ENCODE results near the gene LEAP2.

LEAP2 gene

DNA sequence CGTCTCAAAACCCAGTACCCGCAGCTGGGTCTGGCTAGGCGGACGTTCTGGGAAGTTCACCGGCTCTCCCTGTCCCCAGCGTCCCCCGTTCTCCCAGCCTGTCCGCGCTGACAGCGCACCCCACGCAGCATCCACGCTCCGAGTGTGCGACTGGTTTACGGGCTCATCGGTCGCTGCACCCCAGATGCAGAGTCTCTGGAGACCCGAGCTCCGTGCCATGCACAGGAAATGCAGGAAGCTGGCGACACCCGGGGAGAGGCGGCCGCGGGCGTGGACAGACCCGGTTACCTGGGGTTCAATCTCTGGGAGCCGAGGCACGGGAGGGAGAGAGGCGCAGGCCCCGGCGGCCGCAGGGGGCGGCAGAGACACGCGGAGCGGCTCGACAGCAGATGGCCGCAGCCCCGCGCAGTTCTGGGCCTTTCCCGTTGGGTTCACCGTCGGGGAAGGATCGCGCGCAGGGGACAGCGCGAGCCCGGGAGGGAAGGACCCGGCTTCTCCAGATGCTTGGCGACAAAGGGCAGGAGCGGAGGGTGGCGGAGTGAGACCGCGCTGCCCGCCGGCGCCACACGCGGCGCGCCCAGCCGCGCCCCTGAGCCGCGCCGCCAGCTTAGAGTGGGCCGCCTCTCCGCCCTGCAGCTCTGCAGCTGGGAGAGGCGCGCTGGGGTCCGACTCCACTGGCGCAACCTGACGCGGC, 43.6 kb upstream of the LEAP2 start:
- H3K4ac ChIP-seq (ENCODE audit: low read depth in 1 of 2, low read length in 2 of 2): peak overlapping the region; percentile 51 to 64
- peaks cover 2 to 13% of the 10 kb centered on the region in 2 experiments for H3K36me3 ChIP-seq (ENCODE audit: control insufficient read depth in 1 of 2, insufficient read depth in 2 of 2, low read depth in 1 of 2, low read length in 2 of 2)
- peak overlapping the region; percentile 61 for H2BK120ac ChIP-seq (ENCODE audit: low read depth, low read length)
- H4K8ac ChIP-seq (ENCODE audit: low read length): peak overlapping the region; percentile 82
- H4K91ac ChIP-seq (ENCODE audit: low read length): peak overlapping the region; percentile 32
- H3K4me3 ChIP-seq (ENCODE audit: insufficient read depth in 1 of 2, low read depth in 1 of 2, low read length in 2 of 2): peak overlapping the region; percentile 78 to 81
- no peak overlapping the region for H3K27ac ChIP-seq (ENCODE audit: low read length, poor library complexity, severe bottlenecking)
- peak overlapping the region in 1 of 2 experiments; percentile 65 for H3K23ac ChIP-seq (ENCODE audit: low read length in 2 of 2)
- H3K9ac ChIP-seq (ENCODE audit: low read length): peak overlapping the region; percentile 84
- H3K27me3 ChIP-seq (ENCODE audit: control insufficient read depth in 1 of 2, insufficient read depth in 1 of 2, low read length in 2 of 2): no peaks in the 10 kb centered on the region
- H2AK5ac ChIP-seq (ENCODE audit: low read length, severe bottlenecking): no peak overlapping the region
- peaks cover 7% of the 10 kb centered on the region for H3K79me1 ChIP-seq (replicated peaks; ENCODE audit: low read length, poor library complexity, severe bottlenecking)
- H2BK15ac ChIP-seq (ENCODE audit: low read depth, poor library complexity, severe bottlenecking): peak overlapping the region; percentile 52
- 8% methylated on average over 61 of the region's 75 CpGs for WGBS
- peaks cover 13% of the 10 kb centered on the region for H3K4me1 ChIP-seq (ENCODE audit: control insufficient read depth, insufficient read depth, low read depth, low read length)
- H3K14ac ChIP-seq (ENCODE audit: low read length in 2 of 2): peak overlapping the region in 1 of 2 experiments; percentile 73
- H3K4me2 ChIP-seq (ENCODE audit: low read length, poor library complexity, severe bottlenecking): peak overlapping the region; percentile 80
- no peak overlapping the region for H2BK5ac ChIP-seq (ENCODE audit: low read depth, low read length, poor library complexity, severe bottlenecking)
- peak overlapping the region; percentile 80 for H2AFZ ChIP-seq (ENCODE audit: low read depth, low read length)
- H2BK12ac ChIP-seq (ENCODE audit: low read length in 2 of 2): peak overlapping the region in 1 of 2 experiments; percentile 81
- peak overlapping the region; percentile 76 to 81 for H3K18ac ChIP-seq (ENCODE audit: low read depth in 1 of 2, low read length in 2 of 2)
- DNase-seq: peak; percentile 71
- H3K9me3 ChIP-seq (ENCODE audit: control insufficient read depth, low read length): no peaks in the 10 kb centered on the region

DNA sequence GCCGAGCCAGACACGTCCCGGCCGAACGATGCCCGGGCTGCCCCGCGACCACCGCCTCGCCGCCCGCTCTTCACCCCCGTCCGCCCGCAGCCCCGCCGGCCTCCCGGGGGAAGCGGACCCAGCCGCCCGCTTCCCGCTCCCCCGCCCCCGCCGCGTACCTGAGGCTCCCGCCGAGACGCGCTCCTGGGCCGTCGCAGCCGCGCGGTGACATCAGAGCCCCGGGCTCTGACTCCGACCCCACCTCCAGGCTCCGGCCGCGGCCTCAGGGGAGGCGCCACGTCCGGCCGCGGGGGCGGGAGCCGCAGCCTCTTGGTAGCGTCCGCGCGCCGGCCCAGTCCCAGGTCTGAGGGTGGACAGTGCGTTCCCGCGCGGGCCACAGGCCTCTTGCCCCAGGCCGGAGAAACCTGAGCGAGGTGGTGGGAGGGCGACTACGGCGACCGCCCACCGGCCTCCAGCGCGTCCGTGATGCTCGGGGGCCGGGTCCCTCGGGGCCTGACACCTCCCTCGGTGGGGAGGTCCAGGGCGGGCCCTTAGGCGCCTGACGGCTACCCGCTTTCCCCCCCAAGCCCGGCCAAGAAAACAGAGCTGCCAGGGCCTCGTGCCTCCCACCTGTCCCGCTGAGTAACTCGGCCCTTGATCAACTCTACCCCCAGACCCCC, 42.9 kb upstream of the LEAP2 start, which contains the start of gene SHROOM1:
TSS of gene SHROOM1 (minus strand) at position 212 of the 659 bp plus-strand sequence. CDS start 4,507 bp downstream, outside the sequence.
- Histone ChIP-seq H3K9ac (ENCODE audit: low read length) (peak within 1 kb of the TSS; percentile 84), H3K4me1 (ENCODE audit: control insufficient read depth, insufficient read depth, low read depth, low read length) (peaks cover 13% of the 10 kb centered on the region), H2AK5ac (ENCODE audit: low read length, severe bottlenecking) (no peak within 1 kb of the TSS), H2BK5ac (ENCODE audit: low read depth, low read length, poor library complexity, severe bottlenecking) (no peak within 1 kb of the TSS), H2BK12ac (ENCODE audit: low read length in 2 of 2) (peak within 1 kb of the TSS in 1 of 2 experiments; percentile 81), H3K79me1 (replicated peaks; ENCODE audit: low read length, poor library complexity, severe bottlenecking) (peaks cover 7% of the 10 kb centered on the region), H3K9me3 (ENCODE audit: control insufficient read depth, low read length) (no peaks in the 10 kb centered on the region), H2BK120ac (ENCODE audit: low read depth, low read length) (peak within 1 kb of the TSS; percentile 61), H3K36me3 (ENCODE audit: control insufficient read depth in 1 of 2, insufficient read depth in 2 of 2, low read depth in 1 of 2, low read length in 2 of 2) (peaks cover 0 to 7% of the 10 kb centered on the region in 2 experiments), H3K14ac (ENCODE audit: low read length in 2 of 2) (peak within 1 kb of the TSS in 1 of 2 experiments; percentile 73), H3K23ac (ENCODE audit: low read length in 2 of 2) (peak within 1 kb of the TSS in 1 of 2 experiments; percentile 74), H4K8ac (ENCODE audit: low read length) (peak within 1 kb of the TSS; percentile 82), H3K4me3 (ENCODE audit: insufficient read depth in 1 of 2, low read depth in 1 of 2, low read length in 2 of 2) (peak within 1 kb of the TSS; percentile 78 to 81), H3K4ac (ENCODE audit: low read depth in 1 of 2, low read length in 2 of 2) (peak within 1 kb of the TSS; percentile 51 to 64), H3K4me2 (ENCODE audit: low read length, poor library complexity, severe bottlenecking) (peak within 1 kb of the TSS; percentile 80), H3K27ac (ENCODE audit: low read length, poor library complexity, severe bottlenecking) (no peak within 1 kb of the TSS), H3K27me3 (ENCODE audit: control insufficient read depth in 1 of 2, insufficient read depth in 1 of 2, low read length in 2 of 2) (no peaks in the 10 kb centered on the region), H2AFZ (ENCODE audit: low read depth, low read length) (peak within 1 kb of the TSS; percentile 80), H3K18ac (ENCODE audit: low read depth in 1 of 2, low read length in 2 of 2) (peak within 1 kb of the TSS; percentile 76 to 81), H2BK15ac (ENCODE audit: low read depth, poor library complexity, severe bottlenecking) (peak within 1 kb of the TSS; percentile 52), H4K91ac (ENCODE audit: low read length) (peak within 1 kb of the TSS; percentile 59)
- peak; percentile 50 for DNase-seq
- WGBS: 4% methylated on average over 67 of the region's 78 CpGs

GRCh38 chr5:132831095-132831860, 42.2 kb upstream of the LEAP2 start:
- Histone ChIP-seq H2BK12ac (ENCODE audit: low read length in 2 of 2) (no peak overlapping the region), H3K18ac (ENCODE audit: low read depth in 1 of 2, low read length in 2 of 2) (no peak overlapping the region), H3K4me2 (ENCODE audit: low read length, poor library complexity, severe bottlenecking) (peak overlapping the region; percentile 80), H2AFZ (ENCODE audit: low read depth, low read length) (no peak overlapping the region), H3K27me3 (ENCODE audit: control insufficient read depth in 1 of 2, insufficient read depth in 1 of 2, low read length in 2 of 2) (no peaks in the 10 kb centered on the region), H3K4ac (ENCODE audit: low read depth in 1 of 2, low read length in 2 of 2) (no peak overlapping the region), H3K9me3 (ENCODE audit: control insufficient read depth, low read length) (no peaks in the 10 kb centered on the region), H2BK5ac (ENCODE audit: low read depth, low read length, poor library complexity, severe bottlenecking) (no peak overlapping the region), H4K8ac (ENCODE audit: low read length) (no peak overlapping the region), H3K79me1 (replicated peaks; ENCODE audit: low read length, poor library complexity, severe bottlenecking) (peaks cover 7% of the 10 kb centered on the region), H4K91ac (ENCODE audit: low read length) (no peak overlapping the region), H3K27ac (ENCODE audit: low read length, poor library complexity, severe bottlenecking) (no peak overlapping the region), H2AK5ac (ENCODE audit: low read length, severe bottlenecking) (no peak overlapping the region), H3K23ac (ENCODE audit: low read length in 2 of 2) (no peak overlapping the region), H3K4me1 (ENCODE audit: control insufficient read depth, insufficient read depth, low read depth, low read length) (peaks cover 13% of the 10 kb centered on the region), H3K36me3 (ENCODE audit: control insufficient read depth in 1 of 2, insufficient read depth in 2 of 2, low read depth in 1 of 2, low read length in 2 of 2) (peaks cover 0 to 2% of the 10 kb centered on the region in 2 experiments), H3K14ac (ENCODE audit: low read length in 2 of 2) (no peak overlapping the region), H3K9ac (ENCODE audit: low read length) (no peak overlapping the region), H2BK120ac (ENCODE audit: low read depth, low read length) (peak overlapping the region; percentile 11), H3K4me3 (ENCODE audit: insufficient read depth in 1 of 2, low read depth in 1 of 2, low read length in 2 of 2) (peak overlapping the region; percentile 78 to 81), H2BK15ac (ENCODE audit: low read depth, poor library complexity, severe bottlenecking) (no peak overlapping the region)
- 92% methylated on average over 13 of the region's 15 CpGs for WGBS
- DNase-seq: no peak
